ENCODE data around the gene PTGS1. TPM values are rescaled to one million over a fixed set of nuclear protein-coding genes. Genes with fewer than 3 reads are reported as not detected.
A peak's percentile ranks its signal among the peaks of the same experiment; 100 is the strongest.

The PTGS1 gene
- total RNA-seq, 6 donors from 2014 or later = 5.0 to 21.4 (median 8.5) TPM

DNA sequence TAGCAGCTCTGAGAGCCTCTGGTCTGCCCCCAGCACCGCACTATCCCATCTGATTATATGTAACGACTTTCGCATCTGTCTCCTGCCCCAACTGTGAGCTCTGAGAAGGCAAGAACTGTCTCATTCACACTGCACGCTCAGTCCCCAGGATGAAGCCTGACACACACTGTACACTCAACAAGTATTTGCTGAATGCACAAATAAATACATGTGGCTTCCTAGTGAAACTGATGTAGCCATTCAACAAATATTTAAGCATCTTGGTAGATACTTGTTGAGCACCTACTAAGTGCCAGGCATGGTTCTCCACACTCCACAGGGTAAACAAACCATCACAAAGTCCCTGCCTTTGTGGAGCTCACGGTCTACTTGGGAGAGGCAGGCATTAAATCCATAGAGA lies 34.6 kb upstream of the PTGS1 start:
- Histone ChIP-seq H3K27me3 (no peaks in the 10 kb centered on the region), H3K36me3 (no peaks in the 10 kb centered on the region), H3K4me3 (no peak overlapping the region), H3K4me1 (peaks cover 0 to 17% (median 3%) of the 10 kb centered on the region in 4 donors), H3K9me3 (no peaks in the 10 kb centered on the region), H3K27ac (no peak overlapping the region)
- TF ChIP-seq EP300 (IDR thresholded peaks at IDR 0.05) = no peak
- WGBS, 2 donors = 79 to 97% methylated on average over 5 of the region's 5 CpGs
- ATAC-seq (ENCODE audit: low FRiP score in 2 of 2) (no peak), DNase-seq (no peak)

DNA sequence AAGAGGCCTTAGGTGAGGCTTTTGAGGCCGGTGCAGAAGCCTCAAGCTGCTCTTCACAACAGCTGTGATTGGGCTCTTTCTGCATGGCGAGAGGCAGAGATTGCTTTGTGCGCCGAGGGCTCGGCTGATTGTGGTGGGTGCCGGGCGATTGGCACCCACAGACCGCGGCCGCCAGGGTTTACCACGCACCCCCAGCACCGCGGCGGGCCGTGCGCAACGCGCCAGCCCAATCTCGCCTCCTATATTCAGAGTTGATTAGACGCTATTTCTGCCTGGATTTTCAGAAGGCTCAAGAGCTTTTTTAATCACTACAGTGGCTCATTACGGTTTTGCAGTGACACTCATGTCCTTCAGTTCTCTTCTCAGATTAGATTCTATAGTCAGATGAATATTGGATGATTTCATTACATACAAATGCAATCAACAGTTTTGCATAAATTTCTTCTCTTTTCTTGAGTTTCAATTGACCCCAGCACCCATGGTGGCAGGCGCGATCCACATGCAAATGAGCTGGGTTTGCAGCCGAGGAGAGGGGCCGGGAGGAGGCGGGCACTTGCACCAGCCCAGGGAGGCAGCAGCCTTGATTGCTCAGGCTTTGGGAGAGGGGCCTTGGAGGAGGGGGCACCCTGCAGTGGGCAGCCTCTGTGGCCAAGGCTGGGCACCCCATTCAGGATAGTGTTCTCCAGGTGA lies 33.8 kb upstream of the PTGS1 start:
- H3K4me1 ChIP-seq = peaks cover 0 to 11% (median 3%) of the 10 kb centered on the region in 4 donors
- no peak overlapping the region for H3K4me3 ChIP-seq
- TF ChIP-seq POLR2A (IDR thresholded peaks at IDR 0.05) (no peak), EP300 (IDR thresholded peaks at IDR 0.05) (no peak), POLR2AphosphoS5 (IDR thresholded peaks at IDR 0.05) (no peak), CTCF (IDR thresholded peaks at IDR 0.05) (no peak)
- ATAC-seq (ENCODE audit: low FRiP score in 2 of 2) (no peak), DNase-seq (peak in 1 of 2 donors; percentile 59)
- H3K27me3 ChIP-seq = no peaks in the 10 kb centered on the region
- no peaks in the 10 kb centered on the region for H3K36me3 ChIP-seq
- WGBS, 2 donors = 63% methylated on average over 24 to 26 of the region's 26 CpGs
- H3K9me3 ChIP-seq = no peaks in the 10 kb centered on the region
- no peak overlapping the region for H3K27ac ChIP-seq

DNA sequence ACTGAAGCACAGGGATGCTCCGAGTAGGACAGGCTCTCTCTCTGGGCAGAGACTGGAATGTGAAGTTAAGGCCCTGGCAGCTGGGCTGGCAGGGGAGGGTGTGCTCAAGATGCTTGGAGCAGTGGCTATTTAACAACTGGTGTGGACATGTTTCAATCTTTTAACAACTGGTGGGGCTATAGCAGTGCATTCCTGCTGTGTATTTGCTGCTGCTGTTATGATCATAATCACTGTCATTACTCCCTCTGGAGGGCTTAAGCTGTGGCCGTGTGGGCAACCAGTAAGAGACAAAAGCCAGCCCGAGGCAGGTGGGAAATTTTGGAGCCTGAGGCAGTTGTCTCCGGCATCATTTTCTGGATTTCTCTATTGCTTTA lies 33.3 kb upstream of the PTGS1 start:
- WGBS, 2 donors = 58 to 83% methylated on average over 3 to 4 of the region's 4 CpGs
- Histone ChIP-seq H3K9me3 (no peaks in the 10 kb centered on the region), H3K4me3 (no peak overlapping the region), H3K4me1 (peaks cover 0 to 11% (median 3%) of the 10 kb centered on the region in 4 donors), H3K27me3 (no peaks in the 10 kb centered on the region), H3K36me3 (no peaks in the 10 kb centered on the region), H3K27ac (peak overlapping the region in 1 of 4 donors; percentile 8)
- ATAC-seq (ENCODE audit: low FRiP score in 2 of 2) (no peak), DNase-seq (no peak)
- TF ChIP-seq EP300 (IDR thresholded peaks at IDR 0.05) (no peak), POLR2AphosphoS5 (IDR thresholded peaks at IDR 0.05) (no peak), POLR2A (IDR thresholded peaks at IDR 0.05) (no peak), CTCF (IDR thresholded peaks at IDR 0.05) (no peak)

DNA sequence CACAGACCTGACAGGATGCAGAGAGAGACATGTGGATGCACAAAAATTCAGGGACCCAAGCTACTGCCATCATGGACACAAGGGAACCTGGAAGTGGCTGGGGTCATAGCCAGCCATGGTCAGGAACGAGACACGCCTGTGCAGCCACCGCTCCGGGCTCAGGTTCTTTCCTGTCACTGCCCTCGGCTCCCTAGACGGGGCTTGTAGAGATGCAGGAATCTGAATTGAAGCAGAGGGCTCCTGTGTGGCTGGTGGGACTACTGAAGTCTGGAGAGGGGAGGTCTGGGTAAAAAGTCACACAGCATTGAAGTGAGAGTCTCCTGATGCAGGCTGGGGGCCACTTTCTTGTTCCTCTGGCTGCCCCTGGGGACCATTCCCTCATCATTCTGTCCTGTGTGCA lies 32.3 kb upstream of the PTGS1 start:
- ATAC-seq (ENCODE audit: low FRiP score in 2 of 2) (no peak), DNase-seq (peak in 1 of 2 donors; percentile 21)
- no peaks in the 10 kb centered on the region for H3K27me3 ChIP-seq
- 53 to 57% methylated on average over 6 of the region's 6 CpGs for WGBS, 2 donors
- H3K4me1 ChIP-seq = peaks cover 0 to 11% (median 3%) of the 10 kb centered on the region in 4 donors
- no peak overlapping the region for H3K27ac ChIP-seq
- H3K4me3 ChIP-seq = no peak overlapping the region
- H3K9me3 ChIP-seq = no peaks in the 10 kb centered on the region
- H3K36me3 ChIP-seq = no peaks in the 10 kb centered on the region
- no peak for TF ChIP-seq POLR2AphosphoS5 (IDR thresholded peaks at IDR 0.05)
- TF ChIP-seq CTCF (IDR thresholded peaks at IDR 0.05) = no peak
- no peak for TF ChIP-seq EP300 (IDR thresholded peaks at IDR 0.05)
- TF ChIP-seq POLR2A (IDR thresholded peaks at IDR 0.05) = no peak

DNA sequence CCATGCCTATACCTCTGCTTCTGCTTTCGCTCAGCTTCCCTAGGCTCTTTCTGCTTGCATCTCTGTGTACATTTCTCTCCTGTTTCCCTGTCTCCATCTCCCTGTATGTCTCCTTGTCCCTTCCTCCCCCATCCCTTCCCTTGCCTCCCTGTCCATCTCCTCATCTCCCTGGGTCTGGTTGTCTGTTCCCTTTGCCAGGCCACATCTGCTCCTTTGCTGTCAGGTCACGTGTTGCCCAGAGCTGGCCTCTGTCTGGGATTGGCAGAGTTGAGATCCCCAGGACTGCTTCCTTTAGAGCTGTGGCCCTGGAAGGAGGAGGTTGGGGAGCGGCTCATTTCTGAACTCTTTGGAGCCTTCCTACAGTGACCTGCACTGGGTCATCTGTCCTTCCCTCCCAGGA lies 31.8 kb upstream of the PTGS1 start:
- WGBS, 2 donors = 48 to 89% methylated on average over 3 of the region's 3 CpGs
- ATAC-seq (ENCODE audit: low FRiP score in 2 of 2) = no peak
- no peak overlapping the region for H3K4me3 ChIP-seq

More for the DNA sequence above, 31.8 kb upstream of the PTGS1 start:
- no peaks in the 10 kb centered on the region for H3K27me3 ChIP-seq
- no peaks in the 10 kb centered on the region for H3K36me3 ChIP-seq
- no peak overlapping the region for H3K27ac ChIP-seq
- TF ChIP-seq EP300 (IDR thresholded peaks at IDR 0.05) = no peak
- TF ChIP-seq CTCF (IDR thresholded peaks at IDR 0.05) = no peak
- no peak for TF ChIP-seq POLR2AphosphoS5 (IDR thresholded peaks at IDR 0.05)
- no peak for TF ChIP-seq POLR2A (IDR thresholded peaks at IDR 0.05)
- H3K4me1 ChIP-seq = peaks cover 0 to 11% (median 3%) of the 10 kb centered on the region in 4 donors
- no peaks in the 10 kb centered on the region for H3K9me3 ChIP-seq
- no peak for DNase-seq

All from upper lobe of left lung (tissue), 6 donors.